ENCODE data around the gene PTPRS. TPM values are rescaled to one million over a fixed set of nuclear protein-coding genes. Genes with fewer than 3 reads are reported as not detected.
A peak's percentile ranks its signal among the peaks of the same experiment; 100 is the strongest.

Gene PTPRS
- total and polyA plus RNA-seq, 9 of the 15 experiments (the other 6 are each of a cell fraction or from before 2014, with no cell fraction given), result 1.1 to 49.4 (median 14.1) TPM

GRCh38 chr19:5387472-5387871, 46.9 kb upstream of the PTPRS start:
- in situ Hi-C loops (cut with MboI) (no loop called here), intact Hi-C loops (cut with micrococcal nuclease) (no loop called here)
- FAIRE-seq, result no peak
- Histone ChIP-seq H3K4me3 (no peak overlapping the region), H4K20me1 (replicated peaks; ENCODE audit: control insufficient read depth, insufficient read depth, low read length) (peaks cover 3% of the 10 kb centered on the region; the same call in 1 of the 2 replicates), H3K9ac (ENCODE audit: insufficient read depth in 1 of 2, low read depth in 2 of 2, low read length in 2 of 2) (no peak overlapping the region), H3K9me3 (replicated peaks; ENCODE audit: control insufficient read depth, insufficient read depth, low read depth, low read length) (peaks cover under 1% of the 10 kb centered on the region; the same call in 1 of the 2 replicates), H3K79me2 (ENCODE audit: control insufficient read depth, insufficient read depth, low read length) (no peaks in the 10 kb centered on the region), H3K27ac (ENCODE audit: extremely low read depth, low read depth, low read length) (no peak overlapping the region), H3K27me3 (ENCODE audit: control insufficient read depth in 2 of 2, insufficient read depth in 2 of 2, low read length in 2 of 2) (peaks cover 6 to 7% of the 10 kb centered on the region in 2 experiments; a peak in 2 of 5 replicates), H3K4me1 (replicated peaks in 1 of 2; ENCODE audit: control insufficient read depth in 2 of 2, insufficient read depth in 2 of 2, low read length in 2 of 2) (no peaks in the 10 kb centered on the region; a peak in 1 of 5 replicates), H3K4me2 (ENCODE audit: insufficient read depth, low read length) (no peak overlapping the region), H2AFZ (ENCODE audit: low read depth, low read length) (no peak overlapping the region), H3K9me1 (ENCODE audit: control insufficient read depth, insufficient read depth, low read length) (no peaks in the 10 kb centered on the region), H3K36me3 (ENCODE audit: control insufficient read depth, insufficient read depth, low read length) (no peaks in the 10 kb centered on the region)
- ChIA-PET POLR2A (no interaction called here), CTCF (ENCODE audit: low intra/inter-chr PET ratio) (interaction anchor here (0.6 kb wide), 1 partner anchor 632 kb away, joined by 3 read pairs; no protein-coding TSS in a partner anchor)
- WGBS (ENCODE audit: insufficient coverage, low coverage, missing lambda C conversion rate), result 0% methylated on average over 1 of the region's 1 CpG
- no peak for DNase-seq (ENCODE audit: extremely low read depth in 1 of 4, low spot score in 3 of 4)
- ATAC-seq, result no peak
- no TSS peak for BruUV-seq (replicated peaks)
- TF ChIP-seq HNRNPH1 (optimal IDR thresholded peaks at IDR 0.05; ENCODE audit: low read depth, low read length), result no peak
- TF ChIP-seq ZNF75A (CRISPR knock-in tag; IDR thresholded peaks at IDR 0.05), result no peak
- no peak for TF ChIP-seq NFXL1 (CRISPR knock-in tag; IDR thresholded peaks at IDR 0.05)
- TF ChIP-seq CTCF (IDR thresholded peaks at IDR 0.05 in 2 of 3, conservative IDR thresholded peaks at IDR 0.05 in 1 of 3; ENCODE audit: insufficient read depth in 2 of 3, low read depth in 1 of 3, low read length in 3 of 3), result peak in 1 of 3 experiments; percentile 16; a peak in 1 of 6 replicates

Data from K562 (cell line).